GM11168 (cell line): Measurements from ENCODE around the gene OR2B6.
"Not testable (repeated sequence)": the region's sequence is repeated elsewhere in the genome, so short reads cannot be mapped to it uniquely, and the experiment has no call there.

Experiments used
- in situ Hi-C: fragments of 300-500 bp; cut with MboI; formaldehyde crosslinking; loops from one replicate; pipeline ENCODE4 v1.12.0; 2022; ENCODE audit warnings: low sequenced_read_pairs; ENCODE audit not compliant: unreplicated experiment

Gene OR2B6

GRCh38 chr6:27956941-27957340 lies at the start of gene OR2B6:
Gene OR2B6 (plus strand): TSS chr6:27957241. CDS start chr6:27957241, 0 bp downstream.
- in situ Hi-C loops = no loop called here

- in situ Hi-C loops = loop anchor here (25.0 kb wide), 1 partner anchor 454 kb away; no protein-coding TSS in a partner anchor
Observed at GRCh38 chr6:27908017-27908416, 49.0 kb upstream of the OR2B6 start.

DNA sequence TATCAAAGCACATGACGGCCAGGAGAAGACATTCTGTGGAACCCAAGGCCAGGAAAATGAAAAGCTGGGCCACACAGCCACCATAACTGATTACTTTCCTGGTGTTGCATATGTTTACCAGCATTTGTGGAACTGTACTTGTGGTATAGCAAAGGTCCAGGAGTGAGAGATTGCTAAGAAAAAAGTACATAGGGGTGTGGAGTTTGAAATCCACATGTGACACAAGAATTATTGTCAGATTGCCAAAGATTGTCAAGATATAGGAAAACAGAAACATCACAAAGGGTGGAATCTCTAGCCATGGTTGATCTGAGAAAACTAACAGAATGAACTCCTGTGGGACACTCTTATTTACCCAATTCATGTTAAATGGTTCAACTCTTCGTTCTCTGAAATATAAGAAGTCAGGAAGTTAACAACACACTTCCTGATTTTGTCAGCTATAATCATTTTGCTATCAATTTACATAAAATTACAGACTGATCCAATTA lies 45.0 kb upstream of the OR2B6 start, which contains the start of gene OR2B2:
OR2B2 (minus strand) TSS at position 441 of the 491 bp plus-strand sequence; CDS start at position 364, 77 bp downstream.
- in situ Hi-C loops = loop anchor here (25.0 kb wide), 1 partner anchor 450 kb away; no protein-coding TSS in a partner anchor

DNA sequence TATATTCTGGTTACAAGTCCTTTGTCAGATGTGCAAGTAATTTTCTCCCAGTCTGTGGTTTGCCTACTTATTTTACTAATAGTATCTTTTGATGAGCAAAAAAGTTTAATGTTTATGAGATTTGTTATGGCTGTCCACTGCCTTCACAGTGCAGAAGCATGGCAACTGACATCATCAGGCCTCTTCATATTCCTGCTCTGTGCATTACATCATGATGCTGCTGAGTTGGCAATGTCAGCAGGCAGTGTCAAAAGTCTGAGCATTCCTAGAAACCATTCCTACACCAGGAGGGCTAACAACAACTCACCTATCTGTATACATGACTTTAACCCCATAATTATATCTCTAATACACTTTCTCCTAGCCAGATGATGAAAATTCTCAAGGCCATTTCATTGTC lies 34.1 kb upstream of the OR2B6 start:
- in situ Hi-C loops = loop anchor here (25.0 kb wide), 1 partner anchor 439 kb away; no protein-coding TSS in a partner anchor

DNA sequence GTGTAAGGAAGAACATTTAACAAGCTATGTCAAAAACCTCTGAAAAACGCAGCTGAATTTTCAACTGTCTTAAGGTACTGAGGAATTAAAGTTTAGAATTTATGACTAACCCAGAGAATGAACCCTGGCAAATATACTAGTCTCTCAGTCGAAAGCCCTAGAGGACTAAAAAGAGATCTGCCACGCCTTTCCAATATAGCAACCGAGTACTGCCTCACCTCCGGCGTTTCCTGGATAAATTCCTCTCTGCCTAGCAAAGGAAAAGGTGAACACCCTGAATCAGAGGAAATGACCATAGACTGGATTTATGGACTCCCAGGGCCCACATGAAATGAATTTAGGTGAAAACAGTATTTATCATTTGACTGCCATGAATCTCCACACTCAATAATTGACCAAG lies 32.9 kb upstream of the OR2B6 start:
- in situ Hi-C loops = loop anchor here (25.0 kb wide), 1 partner anchor 438 kb away; no protein-coding TSS in a partner anchor

- in situ Hi-C loops = not testable (repeated sequence)
Observed at GRCh38 chr6:27928041-27928440, 29.0 kb upstream of the OR2B6 start.

DNA sequence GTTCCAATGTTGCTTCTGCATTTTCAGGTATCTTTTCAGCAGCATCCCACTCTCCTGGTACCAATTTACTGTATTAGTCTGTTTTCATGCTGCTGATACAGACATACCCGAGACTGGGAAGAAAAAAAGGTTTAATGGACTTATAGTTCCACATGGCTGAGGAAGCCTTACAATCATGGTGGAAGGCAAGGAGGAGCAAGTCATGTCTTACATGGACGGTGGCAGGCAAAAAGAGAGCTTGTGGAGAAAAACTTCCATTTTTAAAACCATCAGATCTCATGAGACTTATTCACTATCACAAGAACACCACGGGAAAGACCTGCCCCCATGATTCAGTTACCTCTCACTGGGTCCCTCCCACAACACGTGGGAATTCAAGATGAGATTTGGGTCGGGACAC lies 27.1 kb upstream of the OR2B6 start:
- in situ Hi-C loops = not testable (repeated sequence)

DNA sequence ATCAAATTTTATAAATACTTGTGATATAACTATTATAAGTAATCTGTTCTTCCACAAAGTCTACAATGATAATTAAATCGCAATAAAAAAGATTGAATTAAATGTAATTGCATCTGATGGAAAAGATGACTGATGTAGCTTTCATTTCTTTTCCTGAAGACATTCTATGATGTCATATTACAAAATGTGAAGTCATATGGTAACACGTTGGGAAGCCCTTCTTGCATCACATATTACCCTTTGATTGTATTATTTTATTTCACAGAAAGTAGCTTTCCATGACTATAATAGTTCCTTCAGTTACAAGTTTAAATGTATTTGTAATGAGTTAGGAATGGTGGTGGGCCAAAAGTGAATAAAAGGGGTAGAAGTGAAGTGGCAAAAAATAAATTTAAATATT lies 25.8 kb upstream of the OR2B6 start:
- in situ Hi-C loops = no loop called here

- in situ Hi-C loops = no loop called here
Observed at GRCh38 chr6:27940766-27941165, 16.3 kb upstream of the OR2B6 start.

DNA sequence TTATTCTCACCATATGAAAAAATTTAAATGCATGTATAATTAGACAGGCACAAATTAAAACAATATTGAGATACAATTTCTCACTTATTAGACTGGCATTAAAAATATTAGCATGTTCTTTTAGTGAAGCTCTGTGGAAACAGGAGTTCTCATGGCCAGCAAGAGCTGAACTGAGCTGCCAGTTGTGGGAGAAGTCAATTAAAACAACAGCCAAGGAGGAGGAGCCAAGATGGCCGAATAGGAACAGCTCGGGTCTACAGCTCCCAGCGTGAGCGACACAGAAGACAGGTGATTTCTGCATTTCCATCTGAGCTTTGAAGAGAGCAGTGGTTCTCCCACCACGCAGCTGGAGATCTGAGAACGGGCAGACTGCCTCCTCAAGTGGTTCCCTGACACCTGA lies 14.0 kb upstream of the OR2B6 start:
- in situ Hi-C loops = not testable (repeated sequence)

DNA sequence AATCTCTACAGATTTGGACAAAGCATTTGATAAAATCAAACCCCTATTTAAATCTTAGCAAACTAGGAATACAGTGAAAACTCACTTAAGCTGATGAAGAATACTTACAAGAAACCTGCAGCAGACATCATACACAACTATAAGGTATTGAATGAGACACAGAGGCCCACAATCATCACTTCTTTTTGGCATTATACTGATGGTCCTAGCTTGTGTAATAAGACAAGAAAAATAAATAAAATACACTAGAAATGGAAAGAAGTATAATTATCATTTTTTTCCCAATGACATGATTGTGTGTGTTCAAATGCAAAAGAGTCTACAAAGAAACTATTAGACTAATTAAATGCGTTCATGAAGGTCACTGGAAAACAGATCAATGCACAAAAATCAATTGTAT lies 8.8 kb upstream of the OR2B6 start:
- in situ Hi-C loops = no loop called here

DNA sequence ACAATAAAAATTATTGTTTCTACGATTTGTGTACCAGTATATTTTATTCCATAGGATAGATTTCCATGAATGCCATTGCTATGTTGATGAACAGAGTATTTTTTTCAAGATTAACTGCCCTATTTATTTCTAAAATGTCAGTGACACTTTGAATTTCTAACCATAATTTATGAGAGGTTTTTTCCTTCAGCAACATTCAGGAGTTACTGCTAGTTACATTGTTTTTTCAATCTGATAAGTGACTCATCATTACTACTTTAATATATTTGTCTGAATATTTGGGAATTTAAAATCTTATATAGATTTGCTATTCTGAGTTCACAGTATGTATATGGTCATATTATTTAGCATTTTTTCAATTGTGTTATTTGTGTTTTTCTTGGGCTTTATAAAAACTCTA lies 6.0 kb upstream of the OR2B6 start:
- in situ Hi-C loops = no loop called here

GRCh38 chr6:27957516-27957915 lies 475 bp downstream of the OR2B6 start:
- in situ Hi-C loops = no loop called here

- in situ Hi-C loops = no loop called here
Observed at GRCh38 chr6:27962506-27962905, 5.5 kb downstream of the OR2B6 start.

DNA sequence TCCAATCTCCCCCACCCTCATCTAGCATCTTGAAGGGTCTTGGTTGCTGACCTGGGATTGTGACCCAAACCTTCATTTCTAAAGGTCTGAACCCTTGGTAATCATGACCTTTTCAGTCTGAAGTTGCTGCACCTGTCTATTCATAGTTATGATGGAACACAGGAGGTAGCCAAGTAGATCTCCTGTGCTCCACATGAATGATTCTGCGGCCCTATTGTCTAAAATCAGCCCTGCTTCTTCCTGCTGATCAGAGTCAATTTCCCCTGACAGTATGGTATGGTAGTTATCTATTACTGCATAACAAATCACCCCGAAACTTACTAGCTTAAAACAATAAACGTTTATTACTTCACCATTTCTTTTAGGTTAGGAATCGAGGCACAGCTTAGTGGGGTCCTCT lies 9.0 kb downstream of the OR2B6 start:
- in situ Hi-C loops = no loop called here

GRCh38 chr6:27966816-27967426 lies 9.9 kb downstream of the OR2B6 start:
- in situ Hi-C loops = no loop called here

DNA sequence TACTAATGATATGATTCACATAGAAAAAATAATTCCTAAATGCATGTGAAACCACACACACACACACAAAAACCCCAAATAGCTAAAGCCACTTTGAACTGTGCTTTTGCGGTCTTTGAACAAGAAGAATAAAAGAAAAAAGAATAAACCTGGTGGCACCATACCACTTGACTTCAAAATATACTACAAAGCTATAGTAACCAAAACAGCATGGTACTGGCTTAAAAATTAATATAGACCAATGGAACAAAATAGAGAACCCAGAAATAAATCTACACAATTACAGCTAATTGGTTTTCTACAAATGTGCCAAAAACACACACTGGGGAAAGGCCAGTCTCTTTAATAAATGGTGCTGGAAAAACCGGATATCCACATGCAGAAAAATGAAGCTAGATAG lies 13.4 kb downstream of the OR2B6 start:
- in situ Hi-C loops = no loop called here

GRCh38 chr6:27972750-27973149 lies 15.7 kb downstream of the OR2B6 start:
- in situ Hi-C loops = no loop called here

- in situ Hi-C loops = no loop called here
Observed at GRCh38 chr6:27977387-27977786, 20.3 kb downstream of the OR2B6 start.

DNA sequence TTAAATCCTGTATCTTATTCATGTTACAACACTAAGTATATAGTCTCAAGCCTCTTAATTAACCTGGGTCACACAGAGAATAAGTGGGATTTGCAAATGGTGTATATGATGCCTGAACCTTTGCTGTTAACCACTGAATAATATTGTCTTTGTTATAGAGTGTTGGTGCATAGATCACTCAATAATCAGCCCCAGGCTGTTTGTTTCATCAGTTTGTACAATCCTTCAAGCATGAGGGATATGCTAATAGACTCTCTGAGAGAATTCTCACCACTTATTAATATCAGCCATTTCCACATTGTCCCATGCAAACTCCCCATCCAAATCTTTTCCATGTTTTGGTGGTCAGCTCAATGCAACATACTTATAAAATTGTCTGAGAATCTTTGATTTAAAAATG lies 21.7 kb downstream of the OR2B6 start:
- in situ Hi-C loops = no loop called here

DNA sequence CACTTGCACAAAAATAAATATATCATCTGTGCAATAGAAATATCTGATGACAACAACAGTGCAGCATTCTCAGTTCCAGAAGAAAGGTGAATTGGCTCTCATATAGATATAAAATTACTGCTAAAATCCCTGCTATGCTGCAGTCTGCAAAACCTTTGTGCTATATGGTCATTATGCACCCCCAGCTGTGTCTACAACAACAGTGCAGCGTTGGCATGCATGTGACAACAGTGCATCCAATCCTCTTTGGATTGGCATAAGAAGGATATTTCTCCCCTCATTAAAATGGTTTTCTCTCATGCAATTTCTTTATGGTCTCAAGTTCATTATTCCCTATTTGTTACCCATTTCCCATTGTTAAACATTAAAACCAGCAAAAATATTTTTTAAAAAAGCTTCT lies 23.1 kb downstream of the OR2B6 start:
- in situ Hi-C loops = no loop called here
